ENCODE data around the gene GABRG3. TPM values are rescaled to one million over a fixed set of nuclear protein-coding genes. Genes with fewer than 3 reads are reported as not detected.

GABRG3 gene
- total and polyA plus RNA-seq, 9 of the 15 experiments (the other 6 are each of a cell fraction or from before 2014, with no cell fraction given): 4.0 to 15.1 (median 11.2) TPM

DNA sequence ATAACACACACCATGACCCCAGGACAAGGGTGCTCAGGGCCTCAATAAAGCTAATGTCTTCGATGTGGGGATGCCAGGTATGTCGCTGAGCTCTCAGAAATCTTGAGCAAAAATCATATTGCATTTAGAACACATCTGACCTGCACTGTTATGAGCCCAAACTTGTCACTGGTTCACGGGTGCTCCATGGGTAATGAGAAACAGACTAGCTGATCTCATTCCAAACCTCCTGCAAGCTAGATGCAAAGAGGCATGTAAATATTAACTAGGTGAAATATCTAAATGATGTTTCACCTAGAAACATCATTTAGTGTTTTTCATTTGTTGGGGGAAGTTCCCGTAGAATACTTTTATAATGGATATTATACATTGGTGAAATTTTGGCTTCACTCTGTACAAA lies 578.8 kb downstream of the GABRG3 start (continued):
- TF ChIP-seq, protein P1, sequence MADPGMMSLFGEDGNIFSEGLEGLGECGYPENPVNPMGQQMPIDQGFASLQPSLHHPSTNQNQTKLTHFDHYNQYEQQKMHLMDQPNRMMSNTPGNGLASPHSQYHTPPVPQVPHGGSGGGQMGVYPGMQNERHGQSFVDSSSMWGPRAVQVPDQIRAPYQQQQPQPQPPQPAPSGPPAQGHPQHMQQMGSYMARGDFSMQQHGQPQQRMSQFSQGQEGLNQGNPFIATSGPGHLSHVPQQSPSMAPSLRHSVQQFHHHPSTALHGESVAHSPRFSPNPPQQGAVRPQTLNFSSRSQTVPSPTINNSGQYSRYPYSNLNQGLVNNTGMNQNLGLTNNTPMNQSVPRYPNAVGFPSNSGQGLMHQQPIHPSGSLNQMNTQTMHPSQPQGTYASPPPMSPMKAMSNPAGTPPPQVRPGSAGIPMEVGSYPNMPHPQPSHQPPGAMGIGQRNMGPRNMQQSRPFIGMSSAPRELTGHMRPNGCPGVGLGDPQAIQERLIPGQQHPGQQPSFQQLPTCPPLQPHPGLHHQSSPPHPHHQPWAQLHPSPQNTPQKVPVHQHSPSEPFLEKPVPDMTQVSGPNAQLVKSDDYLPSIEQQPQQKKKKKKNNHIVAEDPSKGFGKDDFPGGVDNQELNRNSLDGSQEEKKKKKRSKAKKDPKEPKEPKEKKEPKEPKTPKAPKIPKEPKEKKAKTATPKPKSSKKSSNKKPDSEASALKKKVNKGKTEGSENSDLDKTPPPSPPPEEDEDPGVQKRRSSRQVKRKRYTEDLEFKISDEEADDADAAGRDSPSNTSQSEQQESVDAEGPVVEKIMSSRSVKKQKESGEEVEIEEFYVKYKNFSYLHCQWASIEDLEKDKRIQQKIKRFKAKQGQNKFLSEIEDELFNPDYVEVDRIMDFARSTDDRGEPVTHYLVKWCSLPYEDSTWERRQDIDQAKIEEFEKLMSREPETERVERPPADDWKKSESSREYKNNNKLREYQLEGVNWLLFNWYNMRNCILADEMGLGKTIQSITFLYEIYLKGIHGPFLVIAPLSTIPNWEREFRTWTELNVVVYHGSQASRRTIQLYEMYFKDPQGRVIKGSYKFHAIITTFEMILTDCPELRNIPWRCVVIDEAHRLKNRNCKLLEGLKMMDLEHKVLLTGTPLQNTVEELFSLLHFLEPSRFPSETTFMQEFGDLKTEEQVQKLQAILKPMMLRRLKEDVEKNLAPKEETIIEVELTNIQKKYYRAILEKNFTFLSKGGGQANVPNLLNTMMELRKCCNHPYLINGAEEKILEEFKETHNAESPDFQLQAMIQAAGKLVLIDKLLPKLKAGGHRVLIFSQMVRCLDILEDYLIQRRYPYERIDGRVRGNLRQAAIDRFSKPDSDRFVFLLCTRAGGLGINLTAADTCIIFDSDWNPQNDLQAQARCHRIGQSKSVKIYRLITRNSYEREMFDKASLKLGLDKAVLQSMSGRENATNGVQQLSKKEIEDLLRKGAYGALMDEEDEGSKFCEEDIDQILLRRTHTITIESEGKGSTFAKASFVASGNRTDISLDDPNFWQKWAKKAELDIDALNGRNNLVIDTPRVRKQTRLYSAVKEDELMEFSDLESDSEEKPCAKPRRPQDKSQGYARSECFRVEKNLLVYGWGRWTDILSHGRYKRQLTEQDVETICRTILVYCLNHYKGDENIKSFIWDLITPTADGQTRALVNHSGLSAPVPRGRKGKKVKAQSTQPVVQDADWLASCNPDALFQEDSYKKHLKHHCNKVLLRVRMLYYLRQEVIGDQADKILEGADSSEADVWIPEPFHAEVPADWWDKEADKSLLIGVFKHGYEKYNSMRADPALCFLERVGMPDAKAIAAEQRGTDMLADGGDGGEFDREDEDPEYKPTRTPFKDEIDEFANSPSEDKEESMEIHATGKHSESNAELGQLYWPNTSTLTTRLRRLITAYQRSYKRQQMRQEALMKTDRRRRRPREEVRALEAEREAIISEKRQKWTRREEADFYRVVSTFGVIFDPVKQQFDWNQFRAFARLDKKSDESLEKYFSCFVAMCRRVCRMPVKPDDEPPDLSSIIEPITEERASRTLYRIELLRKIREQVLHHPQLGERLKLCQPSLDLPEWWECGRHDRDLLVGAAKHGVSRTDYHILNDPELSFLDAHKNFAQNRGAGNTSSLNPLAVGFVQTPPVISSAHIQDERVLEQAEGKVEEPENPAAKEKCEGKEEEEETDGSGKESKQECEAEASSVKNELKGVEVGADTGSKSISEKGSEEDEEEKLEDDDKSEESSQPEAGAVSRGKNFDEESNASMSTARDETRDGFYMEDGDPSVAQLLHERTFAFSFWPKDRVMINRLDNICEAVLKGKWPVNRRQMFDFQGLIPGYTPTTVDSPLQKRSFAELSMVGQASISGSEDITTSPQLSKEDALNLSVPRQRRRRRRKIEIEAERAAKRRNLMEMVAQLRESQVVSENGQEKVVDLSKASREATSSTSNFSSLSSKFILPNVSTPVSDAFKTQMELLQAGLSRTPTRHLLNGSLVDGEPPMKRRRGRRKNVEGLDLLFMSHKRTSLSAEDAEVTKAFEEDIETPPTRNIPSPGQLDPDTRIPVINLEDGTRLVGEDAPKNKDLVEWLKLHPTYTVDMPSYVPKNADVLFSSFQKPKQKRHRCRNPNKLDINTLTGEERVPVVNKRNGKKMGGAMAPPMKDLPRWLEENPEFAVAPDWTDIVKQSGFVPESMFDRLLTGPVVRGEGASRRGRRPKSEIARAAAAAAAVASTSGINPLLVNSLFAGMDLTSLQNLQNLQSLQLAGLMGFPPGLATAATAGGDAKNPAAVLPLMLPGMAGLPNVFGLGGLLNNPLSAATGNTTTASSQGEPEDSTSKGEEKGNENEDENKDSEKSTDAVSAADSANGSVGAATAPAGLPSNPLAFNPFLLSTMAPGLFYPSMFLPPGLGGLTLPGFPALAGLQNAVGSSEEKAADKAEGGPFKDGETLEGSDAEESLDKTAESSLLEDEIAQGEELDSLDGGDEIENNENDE (IDR thresholded peaks at IDR 0.05; ENCODE audit: low read depth, low read length): no peak
- TF ChIP-seq FOSL1 (tag; conservative IDR thresholded peaks at IDR 0.05): no peak
- TF ChIP-seq, protein P2, sequence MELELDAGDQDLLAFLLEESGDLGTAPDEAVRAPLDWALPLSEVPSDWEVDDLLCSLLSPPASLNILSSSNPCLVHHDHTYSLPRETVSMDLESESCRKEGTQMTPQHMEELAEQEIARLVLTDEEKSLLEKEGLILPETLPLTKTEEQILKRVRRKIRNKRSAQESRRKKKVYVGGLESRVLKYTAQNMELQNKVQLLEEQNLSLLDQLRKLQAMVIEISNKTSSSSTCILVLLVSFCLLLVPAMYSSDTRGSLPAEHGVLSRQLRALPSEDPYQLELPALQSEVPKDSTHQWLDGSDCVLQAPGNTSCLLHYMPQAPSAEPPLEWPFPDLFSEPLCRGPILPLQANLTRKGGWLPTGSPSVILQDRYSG (tag; conservative IDR thresholded peaks at IDR 0.05; ENCODE audit: low read depth): no peak
- TF ChIP-seq ZFPM2 (CRISPR knock-in tag; IDR thresholded peaks at IDR 0.05): no peak
- no peak for TF ChIP-seq TAF9B (IDR thresholded peaks at IDR 0.05; ENCODE audit: partially characterized antibody)

All from K562 (cell line).